Heart left ventricle (tissue), 16 donors: Measurements from ENCODE around the gene CYP20A1. TPM values are rescaled to one million over a fixed set of nuclear protein-coding genes. Genes with fewer than 3 reads are reported as not detected.
"Not testable (repeated sequence)": the region's sequence is repeated elsewhere in the genome, so short reads cannot be mapped to it uniquely, and the experiment has no call there.

Experiments
- ATAC-seq, 4 donors: fragments of 200-7000 bp; cut with Tn5 transposase; one replicate each; pipeline ENCODE4 v1.9.1; 2020 to 2022; ENCODE audit warnings: moderate library complexity in 4 of 4, mild to moderate bottlenecking in 3 of 4, moderate number of reproducible peaks in 1 of 4
- DNase-seq, 5 donors: peaks; one replicate each; pipeline ENCODE4 v3.0.0-alpha.2; 2020
- H3K27ac ChIP-seq, 12 donors: fragments of 200-600 bp; sonication (generic) in 4 of 12; one replicate each; pipeline versions ENCODE4 v1.5.0 to v1.8.0; 2016 to 2022; ENCODE audit warnings: mild to moderate bottlenecking in 2 of 12
- H3K27me3 ChIP-seq, 9 donors: fragments of 200-600 bp; sonication (generic) in 2 of 9; one replicate each; pipeline versions ENCODE4 v1.5.1 to v1.8.0; 2016 to 2022; ENCODE audit warnings: mild to moderate bottlenecking in 3 of 9
- H3K36me3 ChIP-seq, 9 donors: fragments of 200-600 bp; sonication (generic) in 2 of 9; one replicate each; pipeline versions ENCODE4 v1.5.0 to v1.8.0; 2018 to 2022; ENCODE audit warnings: mild to moderate bottlenecking in 2 of 9
- H3K4me1 ChIP-seq, 12 donors: fragments of 200-600 bp; sonication (generic) in 4 of 12; one replicate each; pipeline versions ENCODE4 v1.5.0 to v1.8.0; 2016 to 2022; ENCODE audit warnings: mild to moderate bottlenecking in 3 of 12
- H3K4me3 ChIP-seq, 12 donors: fragments of 200-600 bp; sonication (generic) in 4 of 12; one replicate each; pipeline versions ENCODE4 v1.5.0 to v1.8.0; 2017 to 2022; ENCODE audit warnings: mild to moderate bottlenecking in 9 of 12, moderate library complexity in 4 of 12
- H3K9me3 ChIP-seq, 12 donors: fragments of 200-600 bp; sonication (generic) in 4 of 12; one replicate each; pipeline versions ENCODE4 v1.5.0 to v1.8.0; 2016 to 2022; ENCODE audit warnings: mild to moderate bottlenecking in 1 of 12
- POLR2A ChIP-seq, 2 donors: fragments of 450-650 bp; IDR thresholded peaks; one replicate each; pipeline ENCODE4 v1.6.1; 2017; ENCODE audit warnings: antibody characterized with exemption in 2 of 2, mild to moderate bottlenecking in 2 of 2, moderate library complexity in 2 of 2
- WGBS, 4 donors: extraction: QIAGEN DNeasy Blood & Tissue Kit in 2 of 4; methylation state at CpG; one replicate each; pipeline versions ENCODE4 v1.1.5 to v1.1.7; 2013 to 2018; 5-methylcytosine and 5-hydroxymethylcytosine counted together
- intact Hi-C, 10 donors: fragments of 100-400 bp; cut with DNase I; formaldehyde crosslinking; loops; one replicate each; pipeline versions ENCODE4 v1.11.1 to v1.14.2; 2022
- polyA plus RNA-seq, 2 donors: library from polyadenylated mRNA; stranded (reverse); fragments of 200-250 nt; gene quantifications; one replicate each; pipeline ENCODE4 v1.2.3, GENCODE V29; 2013
- total RNA-seq, 9 donors: library from RNA; depleted of rRNA in 2 of 9; stranded (reverse); fragments of >200 nt in 2 of 9; fragmentation: NEBNext Ultra II Directional in 3 of 9; extraction: Animal tissue kit (Norgen Biotek cat#: 25700) in 3 of 9; gene quantifications; one replicate each; pipeline versions ENCODE4 v1.1.0 to v1.2.4, GENCODE V29; 2016 to 2023
- TF ChIP-seq, protein P1 (sequence below), 12 donors: fragments of 200-600 bp; sonication (generic) in 4 of 12; IDR thresholded peaks; one replicate each; pipeline versions ENCODE4 v1.5.0 to v1.8.0; 2018 to 2022; ENCODE audit warnings: antibody characterized with exemption in 12 of 12, mild to moderate bottlenecking in 5 of 12
- donor health status: ischemic (EF 13 %, LVEDD 7.1; RV severe dilation, severe dysfunction).
- donor health status: healthy with polysubstance abuse.
- donor health status: DM: no; HTN: yes; CAD: no.
- donor health status: DM: no; HTN: no; CAD: no.
- donor health status: ischemic (EF 25% LVEDD 6.9; RV normal size, moderate dysfunction).
- donor health status: ischemic (EF 25% LVEDD 5.7; RV mildly dilated, moderate dysfunction).
- donor health status: healthy.
- donor health status: DM: yes; HTN: yes; CAD: no.
- donor health status: ischemic (EF 35%, LVEDD 5.7; RV mildly dilated, moderate dysfunction).
- donor health status: nonischemic (EF 11% LVEDD 7.7; RV severe dilation, severe dysfunction).
- donor health status: DM: yes; HTN: yes; CAD: no.
- donor health status: PGD.
- donor health status: ischemic (EF 29% LVEDD 5.4; RV normal size, mild dysfunction).
- donor health status: nonischemic (EF 23%, LVEDD 6.1; RV moderate dilation, normal function).

CYP20A1 gene
- total and polyA plus RNA-seq, 11 donors, result 5.9 to 18.8 (median 13.8) TPM

DNA sequence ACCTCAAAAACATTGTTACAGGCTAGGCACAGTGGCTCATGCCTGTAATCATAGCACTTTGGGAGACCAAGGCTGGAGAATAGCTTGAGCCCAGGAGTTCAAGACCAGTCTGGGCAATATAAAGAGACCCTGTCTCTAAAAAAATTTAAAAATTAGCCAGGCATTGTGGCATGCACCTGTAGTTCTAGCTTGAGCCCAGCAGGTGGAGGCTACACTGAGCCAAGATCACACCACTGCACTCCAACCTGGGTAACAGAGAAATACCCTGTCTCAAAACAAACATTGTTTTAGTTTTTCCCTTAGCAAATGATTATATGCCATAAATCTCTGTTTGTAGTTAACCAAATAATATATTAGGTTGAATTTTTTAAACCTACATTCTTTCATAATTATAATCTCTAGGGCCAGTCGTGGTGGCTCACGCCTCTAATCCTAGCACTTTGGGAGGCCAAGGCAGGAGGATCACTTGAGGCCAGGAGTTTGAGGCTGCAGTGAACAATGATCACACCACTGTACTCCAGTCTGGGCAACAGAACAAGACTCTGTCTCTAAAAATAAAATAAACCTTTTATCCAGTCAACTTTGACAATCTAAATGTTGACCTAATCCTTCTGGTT, 13.3 kb upstream of the CYP20A1 start:
- Histone ChIP-seq H3K27ac (no peak overlapping the region), H3K4me3 (no peak overlapping the region), H3K36me3 (peaks cover 0 to 13% (median 0%) of the 10 kb centered on the region in 9 donors), H3K9me3 (no peaks in the 10 kb centered on the region), H3K27me3 (no peaks in the 10 kb centered on the region), H3K4me1 (no peaks in the 10 kb centered on the region)
- no peak for TF ChIP-seq POLR2A (IDR thresholded peaks at IDR 0.05)
- TF ChIP-seq, protein P1, sequence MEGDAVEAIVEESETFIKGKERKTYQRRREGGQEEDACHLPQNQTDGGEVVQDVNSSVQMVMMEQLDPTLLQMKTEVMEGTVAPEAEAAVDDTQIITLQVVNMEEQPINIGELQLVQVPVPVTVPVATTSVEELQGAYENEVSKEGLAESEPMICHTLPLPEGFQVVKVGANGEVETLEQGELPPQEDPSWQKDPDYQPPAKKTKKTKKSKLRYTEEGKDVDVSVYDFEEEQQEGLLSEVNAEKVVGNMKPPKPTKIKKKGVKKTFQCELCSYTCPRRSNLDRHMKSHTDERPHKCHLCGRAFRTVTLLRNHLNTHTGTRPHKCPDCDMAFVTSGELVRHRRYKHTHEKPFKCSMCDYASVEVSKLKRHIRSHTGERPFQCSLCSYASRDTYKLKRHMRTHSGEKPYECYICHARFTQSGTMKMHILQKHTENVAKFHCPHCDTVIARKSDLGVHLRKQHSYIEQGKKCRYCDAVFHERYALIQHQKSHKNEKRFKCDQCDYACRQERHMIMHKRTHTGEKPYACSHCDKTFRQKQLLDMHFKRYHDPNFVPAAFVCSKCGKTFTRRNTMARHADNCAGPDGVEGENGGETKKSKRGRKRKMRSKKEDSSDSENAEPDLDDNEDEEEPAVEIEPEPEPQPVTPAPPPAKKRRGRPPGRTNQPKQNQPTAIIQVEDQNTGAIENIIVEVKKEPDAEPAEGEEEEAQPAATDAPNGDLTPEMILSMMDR (IDR thresholded peaks at IDR 0.05), result peak; percentile 42 to 66 (median 54)
- DNase-seq (no peak), ATAC-seq (peak in 2 of 4 donors; percentile 34 to 45)
- 96 to 100% (median 99%) methylated on average over 2 of the region's 2 CpGs for WGBS, 4 donors
- intact Hi-C loops, result loop anchor here in 4 of 10 donors (10.0 kb wide), 3 partner anchors 229 to 689 kb away; no protein-coding TSS in a partner anchor

DNA sequence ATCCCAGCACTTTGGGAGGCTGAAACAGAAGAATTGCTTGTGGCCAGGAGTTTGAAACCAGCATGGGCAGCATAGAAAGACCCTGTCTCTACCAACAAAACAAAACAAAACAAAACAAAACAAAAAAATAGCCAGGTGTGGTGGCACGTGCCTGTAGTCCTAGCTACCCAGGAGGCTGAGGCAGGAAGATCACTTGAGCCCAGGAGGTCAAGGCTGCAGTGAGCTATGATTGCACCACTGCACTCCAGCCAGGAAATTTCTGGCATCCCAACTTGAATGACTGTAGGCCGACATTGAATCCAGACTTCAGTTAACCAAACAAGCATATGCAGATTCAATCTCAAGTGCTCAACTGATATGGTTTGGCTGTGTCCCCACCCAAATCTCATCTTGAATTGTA, 9.1 kb upstream of the CYP20A1 start:
- ATAC-seq, H3K4me1 ChIP-seq, H3K9me3 ChIP-seq, H3K36me3 ChIP-seq, H3K27me3 ChIP-seq, H3K27ac ChIP-seq, DNase-seq, H3K4me3 ChIP-seq: not testable (repeated sequence)
- 69 to 82% (median 71%) methylated on average over 2 of the region's 2 CpGs for WGBS, 4 donors
- intact Hi-C loops, result loop anchor here in 6 of 10 donors (5.0 to 10.0 kb wide), 6 partner anchors 215 to 685 kb away; no protein-coding TSS in a partner anchor

DNA sequence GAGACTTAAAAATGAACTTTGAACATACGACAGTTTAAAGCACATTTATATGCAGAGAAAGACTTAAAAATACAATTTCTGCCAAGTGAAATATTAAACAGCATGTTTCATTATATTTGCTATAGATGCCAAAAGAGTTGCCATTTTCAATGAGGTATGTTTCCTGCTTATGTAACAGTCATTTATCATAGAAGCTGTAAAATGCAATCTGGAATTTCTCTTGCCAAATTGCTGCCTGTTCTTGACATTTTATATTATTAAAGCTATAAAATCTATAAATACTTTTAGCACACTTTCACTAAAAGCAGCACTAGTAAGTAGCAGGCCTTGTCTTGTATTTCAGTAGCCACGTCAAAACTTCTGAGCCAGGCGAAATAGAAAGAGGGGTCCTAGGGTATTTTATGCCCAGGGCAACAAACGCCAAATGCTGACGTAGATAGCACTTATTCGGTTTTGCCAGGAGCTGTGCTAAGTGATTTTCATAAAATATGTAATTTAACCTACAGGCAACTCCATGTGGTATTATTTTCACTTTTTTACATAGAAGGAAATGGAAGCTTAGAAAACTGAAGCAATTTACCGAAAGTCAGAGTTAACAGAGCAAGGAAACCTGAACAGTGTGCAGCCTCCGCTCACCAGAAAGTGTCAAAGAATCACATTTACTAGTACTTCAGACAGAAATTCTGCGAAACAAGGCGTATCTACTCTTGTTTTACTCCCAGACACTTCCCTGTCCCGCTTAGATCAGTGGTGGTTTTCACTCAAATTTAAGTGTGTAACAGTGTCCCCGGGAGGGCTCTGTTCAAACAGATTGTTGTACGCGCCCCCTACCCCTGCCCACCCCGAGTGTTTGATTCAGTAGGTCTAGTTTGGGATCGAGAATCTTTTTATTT, 1.2 kb upstream of the CYP20A1 start:
- peak overlapping the region in 4 of 12 donors; percentile 84 to 99 (median 95) for H3K27ac ChIP-seq
- intact Hi-C loops, result loop anchor here in 5 of 10 donors (2.0 to 10.0 kb wide), 6 partner anchors 91 to 667 kb away; partner anchors contain the start of genes ABI2 (in 2 of the 5), CARF (in 1 of the 5) and WDR12 (in 1 of the 5)
- no peak for DNase-seq
- ATAC-seq, result no peak
- 93 to 95% (median 94%) methylated on average over 16 of the region's 16 CpGs for WGBS, 4 donors
- H3K9me3 ChIP-seq, result no peaks in the 10 kb centered on the region
- H3K27me3 ChIP-seq, result no peaks in the 10 kb centered on the region
- peaks cover 0 to 26% (median 15%) of the 10 kb centered on the region in 12 donors for H3K4me1 ChIP-seq
- H3K4me3 ChIP-seq, result peak overlapping the region in 9 of 12 donors; percentile 63 to 96 (median 78)
- TF ChIP-seq, protein P1 (IDR thresholded peaks at IDR 0.05), result no peak
- TF ChIP-seq POLR2A (IDR thresholded peaks at IDR 0.05), result no peak
- H3K36me3 ChIP-seq, result peaks cover 0 to 12% (median 5%) of the 10 kb centered on the region in 9 donors

DNA sequence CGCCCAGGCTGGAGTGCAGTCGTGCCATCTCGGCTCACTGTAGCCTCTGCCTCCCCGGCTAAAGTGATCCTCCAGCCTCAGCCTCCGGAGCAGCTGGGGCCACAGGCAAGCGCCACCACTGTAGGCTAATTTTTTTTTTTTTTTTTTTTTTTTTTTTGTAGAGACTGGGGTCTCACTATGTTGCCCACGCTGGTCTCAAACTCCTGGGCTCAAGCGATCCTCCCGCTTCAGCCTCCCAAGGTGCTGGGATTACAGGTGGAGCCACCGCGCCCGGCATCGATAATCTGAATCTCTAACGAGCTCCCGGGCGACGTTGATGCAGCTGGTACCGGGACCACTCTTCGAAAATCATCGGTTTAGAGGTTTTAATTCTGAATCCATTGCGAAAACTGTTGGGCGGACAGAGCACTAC, 520 bp upstream of the CYP20A1 start:
- Histone ChIP-seq H3K4me1 (peaks cover 0 to 26% (median 15%) of the 10 kb centered on the region in 12 donors), H3K9me3 (no peaks in the 10 kb centered on the region), H3K27me3 (no peaks in the 10 kb centered on the region), H3K36me3 (peaks cover 0 to 19% (median 10%) of the 10 kb centered on the region in 9 donors), H3K4me3 (peak overlapping the region; percentile 63 to 96 (median 82)), H3K27ac (peak overlapping the region in 11 of 12 donors; percentile 84 to 99 (median 98))
- TF ChIP-seq POLR2A (IDR thresholded peaks at IDR 0.05), result no peak
- TF ChIP-seq, protein P1 (IDR thresholded peaks at IDR 0.05), result no peak
- DNase-seq, result peak in 1 of 5 donors; percentile 62
- WGBS, 4 donors, result 18 to 36% (median 21%) methylated on average over 21 to 22 of the region's 22 CpGs
- ATAC-seq, result no peak
- intact Hi-C loops, result loop anchor here in 5 of 10 donors (2.0 to 10.0 kb wide), 6 partner anchors 91 to 667 kb away; partner anchors contain the start of genes ABI2 (in 2 of the 5), CARF (in 1 of the 5) and WDR12 (in 1 of the 5)
